ENCODE measurements around the gene AKR7A2. TPM values are rescaled to one million over a fixed set of nuclear protein-coding genes. Genes with fewer than 3 reads are reported as not detected.
A peak's percentile ranks its signal among the peaks of the same experiment; 100 is the strongest.

AKR7A2 gene
- total and polyA plus RNA-seq, 10 of the 15 experiments (the other 5 are each of a cell fraction or from before 2014, with no cell fraction given) = 1.3 to 114 (median 48.0) TPM

DNA sequence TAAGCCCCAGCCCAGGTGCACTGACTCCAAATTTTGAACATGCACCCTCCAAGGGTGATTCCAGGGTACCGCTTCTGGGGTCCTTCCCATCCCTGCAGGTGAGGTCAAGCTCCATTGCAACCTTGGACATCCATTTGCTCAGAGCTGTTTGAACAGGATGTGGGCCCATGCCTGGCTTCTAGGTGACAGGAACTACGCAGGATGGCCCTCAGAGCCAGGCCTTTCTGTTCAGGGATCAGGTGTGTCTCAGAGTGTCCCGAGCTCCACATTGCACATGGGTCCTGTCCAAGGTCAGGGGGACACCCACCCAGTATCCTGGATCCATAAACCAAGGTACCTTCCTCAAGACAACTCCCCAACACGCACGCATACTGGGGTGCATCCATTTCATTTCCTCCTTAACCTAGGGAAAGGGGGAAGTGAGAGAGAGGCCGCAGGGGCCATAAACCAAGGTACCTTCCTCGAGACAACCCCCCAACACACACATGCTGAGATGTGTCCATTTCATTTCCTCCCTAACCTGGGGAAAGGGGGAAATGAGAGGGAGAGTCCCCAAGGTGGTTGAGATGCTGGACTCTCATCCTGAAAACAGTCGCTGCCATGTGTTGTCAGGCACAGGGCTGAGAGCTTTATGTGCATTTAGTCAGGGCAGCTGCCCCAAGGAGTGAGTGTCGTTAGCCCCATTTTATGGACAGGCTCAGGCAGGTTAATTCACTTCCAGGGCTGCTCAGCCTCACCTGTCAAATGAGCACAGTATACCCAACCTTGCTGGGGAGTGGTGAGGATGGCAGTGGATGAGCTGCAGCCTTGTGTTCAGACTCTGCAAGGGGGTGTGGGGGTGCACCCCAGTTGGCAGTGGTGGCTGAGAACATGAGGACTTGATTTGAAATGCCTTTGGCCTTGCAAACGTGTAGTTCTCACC is 2.3 kb upstream of the AKR7A2 start (continued):
- TF ChIP-seq, protein P1, sequence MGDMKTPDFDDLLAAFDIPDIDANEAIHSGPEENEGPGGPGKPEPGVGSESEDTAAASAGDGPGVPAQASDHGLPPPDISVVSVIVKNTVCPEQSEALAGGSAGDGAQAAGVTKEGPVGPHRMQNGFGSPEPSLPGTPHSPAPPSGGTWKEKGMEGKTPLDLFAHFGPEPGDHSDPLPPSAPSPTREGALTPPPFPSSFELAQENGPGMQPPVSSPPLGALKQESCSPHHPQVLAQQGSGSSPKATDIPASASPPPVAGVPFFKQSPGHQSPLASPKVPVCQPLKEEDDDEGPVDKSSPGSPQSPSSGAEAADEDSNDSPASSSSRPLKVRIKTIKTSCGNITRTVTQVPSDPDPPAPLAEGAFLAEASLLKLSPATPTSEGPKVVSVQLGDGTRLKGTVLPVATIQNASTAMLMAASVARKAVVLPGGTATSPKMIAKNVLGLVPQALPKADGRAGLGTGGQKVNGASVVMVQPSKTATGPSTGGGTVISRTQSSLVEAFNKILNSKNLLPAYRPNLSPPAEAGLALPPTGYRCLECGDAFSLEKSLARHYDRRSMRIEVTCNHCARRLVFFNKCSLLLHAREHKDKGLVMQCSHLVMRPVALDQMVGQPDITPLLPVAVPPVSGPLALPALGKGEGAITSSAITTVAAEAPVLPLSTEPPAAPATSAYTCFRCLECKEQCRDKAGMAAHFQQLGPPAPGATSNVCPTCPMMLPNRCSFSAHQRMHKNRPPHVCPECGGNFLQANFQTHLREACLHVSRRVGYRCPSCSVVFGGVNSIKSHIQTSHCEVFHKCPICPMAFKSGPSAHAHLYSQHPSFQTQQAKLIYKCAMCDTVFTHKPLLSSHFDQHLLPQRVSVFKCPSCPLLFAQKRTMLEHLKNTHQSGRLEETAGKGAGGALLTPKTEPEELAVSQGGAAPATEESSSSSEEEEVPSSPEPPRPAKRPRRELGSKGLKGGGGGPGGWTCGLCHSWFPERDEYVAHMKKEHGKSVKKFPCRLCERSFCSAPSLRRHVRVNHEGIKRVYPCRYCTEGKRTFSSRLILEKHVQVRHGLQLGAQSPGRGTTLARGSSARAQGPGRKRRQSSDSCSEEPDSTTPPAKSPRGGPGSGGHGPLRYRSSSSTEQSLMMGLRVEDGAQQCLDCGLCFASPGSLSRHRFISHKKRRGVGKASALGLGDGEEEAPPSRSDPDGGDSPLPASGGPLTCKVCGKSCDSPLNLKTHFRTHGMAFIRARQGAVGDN (IDR thresholded peaks at IDR 0.05) = no peak
- no peak for TF ChIP-seq CEBPB (IDR thresholded peaks at IDR 0.05; ENCODE audit: borderline replicate concordance in 1 of 2, low read depth in 2 of 2, low read length in 2 of 2)
- no peak for TF ChIP-seq SUPT20H (IDR thresholded peaks at IDR 0.05; ENCODE audit: borderline replicate concordance, control insufficient read depth, low read depth, low read length)
- no peak for TF ChIP-seq NR2C2 (IDR thresholded peaks at IDR 0.05; ENCODE audit: borderline replicate concordance, control insufficient read depth, insufficient read length, low read depth)
- 0 out of 2 replicates have a peak, but pooled peaks have one; percentile 8 for TF ChIP-seq CREM (IDR thresholded peaks at IDR 0.05; ENCODE audit: low read depth)
- 0 out of 2 replicates have a peak, but pooled peaks have one; percentile 35 for TF ChIP-seq MXI1 (IDR thresholded peaks at IDR 0.05; ENCODE audit: low read depth, low read length)
- no peak for TF ChIP-seq HDAC2 (IDR thresholded peaks at IDR 0.05)
- peak in 1 of 2 experiments; percentile 70; a peak in 1 of 4 replicates for TF ChIP-seq ETV6 (conservative IDR thresholded peaks at IDR 0.05 in 1 of 2, IDR thresholded peaks at IDR 0.05 in 1 of 2; ENCODE audit: borderline replicate concordance in 1 of 2, low read depth in 1 of 2)
- TF ChIP-seq EED (IDR thresholded peaks at IDR 0.05; ENCODE audit: low read depth) = peak; percentile 86
- peak; percentile 53 for TF ChIP-seq DPF2 (IDR thresholded peaks at IDR 0.05)
- no peak for TF ChIP-seq FOXK2 (IDR thresholded peaks at IDR 0.05)
- no peak for TF ChIP-seq NR2F1 (conservative IDR thresholded peaks at IDR 0.05)
